HCT116 (cell line): Measurements from ENCODE around the gene CYP4A11.
"Not testable (repeated sequence)": the region's sequence is repeated elsewhere in the genome, so short reads cannot be mapped to it uniquely, and the experiment has no call there.

Experiments used
- EZH2 ChIP-seq: fragments of 200-600 bp; sonication (generic); IDR thresholded peaks from 2 replicates; pipeline ENCODE4 v1.6.1; 2017; ENCODE audit warnings: antibody characterized with exemption, mixed run types
- POLR2A ChIP-seq: IDR thresholded peaks from 2 replicates; pipeline ENCODE4 v1.7.0; 2011; ENCODE audit warnings: borderline replicate concordance; ENCODE audit not compliant: insufficient read depth, insufficient read length; ENCODE audit errors: extremely low read depth
- POLR2AphosphoS5 ChIP-seq: IDR thresholded peaks from 2 replicates; pipeline ENCODE4 v1.6.1; 2011; ENCODE audit warnings: mild to moderate bottlenecking, low read depth, low read length, moderate library complexity
- TCF7L2 ChIP-seq: IDR thresholded peaks from 2 replicates; pipeline ENCODE4 v1.7.0; 2011; ENCODE audit warnings: borderline replicate concordance, inconsistent platforms; ENCODE audit not compliant: insufficient read depth, insufficient read length; ENCODE audit errors: extremely low read depth
- ZFX ChIP-seq: fragments of 450-650 bp; IDR thresholded peaks from 2 replicates; pipeline ENCODE4 v1.6.1; 2017
- ZNF274 ChIP-seq: fragments of 200-500 bp; sonication (Bioruptor generic); IDR thresholded peaks from 2 replicates; pipeline ENCODE4 v1.6.1; 2014; ENCODE audit warnings: mild to moderate bottlenecking, low read depth, low read length, inconsistent platforms
- TF ChIP-seq, protein P1 (sequence below), 3 experiments: fragments of 200-600 bp in 1 of 3; sonication (generic) in 1 of 3; IDR thresholded peaks in 2 of 3; conservative IDR thresholded peaks in 1 of 3; 2 replicates each; pipeline ENCODE4 v1.5.1; 2012 to 2017; ENCODE audit warnings: low read depth in 2 of 3, low read length in 2 of 3, antibody characterized with exemption in 1 of 3, borderline replicate concordance in 1 of 3, control low read depth in 1 of 3, mild to moderate bottlenecking in 1 of 3, mixed read lengths in 1 of 3, mixed run types in 1 of 3, moderate library complexity in 1 of 3; ENCODE audit not compliant: insufficient read depth in 1 of 3
- TF ChIP-seq, protein P2 (sequence below): IDR thresholded peaks from 2 replicates; pipeline ENCODE4 v1.6.1; 2012

DNA sequence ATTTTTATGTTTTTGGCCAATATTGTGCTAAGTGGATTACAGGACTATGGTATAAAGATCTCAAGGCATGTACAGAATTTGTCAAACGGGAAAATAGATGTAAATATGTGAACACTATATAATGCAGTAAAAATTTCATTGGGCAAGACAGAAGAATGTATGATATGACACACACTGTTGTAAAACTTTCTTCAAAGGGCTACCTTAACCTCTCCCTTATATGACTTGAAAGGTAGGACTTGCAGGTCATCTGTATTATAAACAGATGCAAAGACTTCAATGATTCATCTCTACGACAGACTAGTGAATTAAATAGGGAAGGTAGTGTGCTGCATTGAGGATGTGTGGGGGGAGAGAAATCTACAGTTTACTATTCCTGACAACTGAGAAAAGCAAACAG is 9.3 kb downstream of the CYP4A11 start:
- TF ChIP-seq TCF7L2, POLR2A, ZFX, ZNF274, POLR2AphosphoS5, EZH2: not testable (repeated sequence)
- TF ChIP-seq, protein P1, sequence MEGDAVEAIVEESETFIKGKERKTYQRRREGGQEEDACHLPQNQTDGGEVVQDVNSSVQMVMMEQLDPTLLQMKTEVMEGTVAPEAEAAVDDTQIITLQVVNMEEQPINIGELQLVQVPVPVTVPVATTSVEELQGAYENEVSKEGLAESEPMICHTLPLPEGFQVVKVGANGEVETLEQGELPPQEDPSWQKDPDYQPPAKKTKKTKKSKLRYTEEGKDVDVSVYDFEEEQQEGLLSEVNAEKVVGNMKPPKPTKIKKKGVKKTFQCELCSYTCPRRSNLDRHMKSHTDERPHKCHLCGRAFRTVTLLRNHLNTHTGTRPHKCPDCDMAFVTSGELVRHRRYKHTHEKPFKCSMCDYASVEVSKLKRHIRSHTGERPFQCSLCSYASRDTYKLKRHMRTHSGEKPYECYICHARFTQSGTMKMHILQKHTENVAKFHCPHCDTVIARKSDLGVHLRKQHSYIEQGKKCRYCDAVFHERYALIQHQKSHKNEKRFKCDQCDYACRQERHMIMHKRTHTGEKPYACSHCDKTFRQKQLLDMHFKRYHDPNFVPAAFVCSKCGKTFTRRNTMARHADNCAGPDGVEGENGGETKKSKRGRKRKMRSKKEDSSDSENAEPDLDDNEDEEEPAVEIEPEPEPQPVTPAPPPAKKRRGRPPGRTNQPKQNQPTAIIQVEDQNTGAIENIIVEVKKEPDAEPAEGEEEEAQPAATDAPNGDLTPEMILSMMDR (IDR thresholded peaks at IDR 0.05 in 2 of 3, conservative IDR thresholded peaks at IDR 0.05 in 1 of 3; ENCODE audit: borderline replicate concordance in 1 of 3, insufficient read depth in 1 of 3, low read depth in 2 of 3, low read length in 2 of 3) = not testable (repeated sequence)
- TF ChIP-seq, protein P2, sequence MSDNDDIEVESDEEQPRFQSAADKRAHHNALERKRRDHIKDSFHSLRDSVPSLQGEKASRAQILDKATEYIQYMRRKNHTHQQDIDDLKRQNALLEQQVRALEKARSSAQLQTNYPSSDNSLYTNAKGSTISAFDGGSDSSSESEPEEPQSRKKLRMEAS = not testable (repeated sequence)
